ENCODE results near the gene PSMF1. TPM values are rescaled to one million over a fixed set of nuclear protein-coding genes. Genes with fewer than 3 reads are reported as not detected.

Gene PSMF1
- total and polyA plus RNA-seq, 2 donors (not counting 1 experiment from before 2014, with no cell fraction given) = 26.4 to 141 TPM

GRCh38 chr20:1209447-1210387 lies 91.3 kb downstream of the PSMF1 start:
- H3K9ac ChIP-seq (ENCODE audit: insufficient read depth, low read length) = no peak overlapping the region
- no peak overlapping the region for H3K27ac ChIP-seq (ENCODE audit: insufficient read depth, low read length)
- no peak overlapping the region for H3K4me2 ChIP-seq (ENCODE audit: extremely low read depth, insufficient read depth, low read length)
- H2AFZ ChIP-seq (ENCODE audit: low read length) = no peak overlapping the region
- H3K4me3 ChIP-seq (replicated peaks in 1 of 4; ENCODE audit: control extremely low read depth in 1 of 4, insufficient read depth in 1 of 4, low read depth in 3 of 4, low read length in 4 of 4) = no peak overlapping the region
- no peaks in the 10 kb centered on the region for H3K79me2 ChIP-seq (ENCODE audit: control insufficient read depth, insufficient read depth, low read length)
- H3K36me3 ChIP-seq (ENCODE audit: control insufficient read depth, insufficient read depth, low read length) = no peaks in the 10 kb centered on the region
- no peak for TF ChIP-seq EZH2 (IDR thresholded peaks at IDR 0.05; ENCODE audit: low read length, missing control alignments)
- TF ChIP-seq, protein P1, sequence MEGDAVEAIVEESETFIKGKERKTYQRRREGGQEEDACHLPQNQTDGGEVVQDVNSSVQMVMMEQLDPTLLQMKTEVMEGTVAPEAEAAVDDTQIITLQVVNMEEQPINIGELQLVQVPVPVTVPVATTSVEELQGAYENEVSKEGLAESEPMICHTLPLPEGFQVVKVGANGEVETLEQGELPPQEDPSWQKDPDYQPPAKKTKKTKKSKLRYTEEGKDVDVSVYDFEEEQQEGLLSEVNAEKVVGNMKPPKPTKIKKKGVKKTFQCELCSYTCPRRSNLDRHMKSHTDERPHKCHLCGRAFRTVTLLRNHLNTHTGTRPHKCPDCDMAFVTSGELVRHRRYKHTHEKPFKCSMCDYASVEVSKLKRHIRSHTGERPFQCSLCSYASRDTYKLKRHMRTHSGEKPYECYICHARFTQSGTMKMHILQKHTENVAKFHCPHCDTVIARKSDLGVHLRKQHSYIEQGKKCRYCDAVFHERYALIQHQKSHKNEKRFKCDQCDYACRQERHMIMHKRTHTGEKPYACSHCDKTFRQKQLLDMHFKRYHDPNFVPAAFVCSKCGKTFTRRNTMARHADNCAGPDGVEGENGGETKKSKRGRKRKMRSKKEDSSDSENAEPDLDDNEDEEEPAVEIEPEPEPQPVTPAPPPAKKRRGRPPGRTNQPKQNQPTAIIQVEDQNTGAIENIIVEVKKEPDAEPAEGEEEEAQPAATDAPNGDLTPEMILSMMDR (conservative IDR thresholded peaks at IDR 0.05 in 1 of 2, IDR thresholded peaks at IDR 0.05 in 1 of 2; ENCODE audit: low read depth in 1 of 2, low read length in 2 of 2) = peak; percentile 37 to 44
- no peak for DNase-seq (ENCODE audit: low read depth in 2 of 2)
- no peaks in the 10 kb centered on the region for H3K9me3 ChIP-seq (ENCODE audit: control insufficient read depth, insufficient read depth, low read depth, low read length)
- H3K27me3 ChIP-seq (ENCODE audit: control insufficient read depth, insufficient read depth, low read length) = peaks cover 15% of the 10 kb centered on the region
- no peaks in the 10 kb centered on the region for H4K20me1 ChIP-seq (ENCODE audit: control insufficient read depth, extremely low read depth, insufficient read depth, low read length)
- no peaks in the 10 kb centered on the region for H3K4me1 ChIP-seq (ENCODE audit: control insufficient read depth, extremely low read depth, insufficient read depth, low read length)

DNA sequence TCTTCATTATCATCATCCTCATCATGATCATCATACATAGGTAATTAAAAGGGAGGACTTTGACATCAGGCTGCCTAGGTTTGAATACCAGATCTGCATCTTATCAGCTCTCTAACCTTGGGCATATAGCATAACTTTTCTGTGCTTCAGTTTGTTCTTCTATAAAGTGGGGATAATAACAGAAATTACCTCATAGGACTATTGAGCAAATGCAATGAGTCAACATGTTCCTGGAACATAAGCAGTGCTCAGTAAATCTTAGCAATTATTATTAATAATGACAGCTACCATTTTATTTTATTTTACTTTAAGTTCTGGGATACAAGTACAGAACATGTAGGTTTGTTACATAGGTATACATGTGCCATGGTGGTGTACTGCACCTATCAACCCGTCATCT lies 92.1 kb downstream of the PSMF1 start:
- Histone ChIP-seq H3K27ac (ENCODE audit: insufficient read depth, low read length) (no peak overlapping the region), H4K20me1 (ENCODE audit: control insufficient read depth, extremely low read depth, insufficient read depth, low read length) (no peaks in the 10 kb centered on the region), H3K27me3 (ENCODE audit: control insufficient read depth, insufficient read depth, low read length) (peaks cover 18% of the 10 kb centered on the region), H3K9me3 (ENCODE audit: control insufficient read depth, insufficient read depth, low read depth, low read length) (no peaks in the 10 kb centered on the region), H3K4me1 (ENCODE audit: control insufficient read depth, extremely low read depth, insufficient read depth, low read length) (no peaks in the 10 kb centered on the region), H3K36me3 (ENCODE audit: control insufficient read depth, insufficient read depth, low read length) (no peaks in the 10 kb centered on the region), H3K9ac (ENCODE audit: insufficient read depth, low read length) (no peak overlapping the region), H3K4me3 (replicated peaks in 1 of 4; ENCODE audit: control extremely low read depth in 1 of 4, insufficient read depth in 1 of 4, low read depth in 3 of 4, low read length in 4 of 4) (no peak overlapping the region), H2AFZ (ENCODE audit: low read length) (no peak overlapping the region), H3K79me2 (ENCODE audit: control insufficient read depth, insufficient read depth, low read length) (no peaks in the 10 kb centered on the region), H3K4me2 (ENCODE audit: extremely low read depth, insufficient read depth, low read length) (no peak overlapping the region)
- peak in 1 of 2 donors; percentile 30 for DNase-seq (ENCODE audit: low read depth in 2 of 2)
- TF ChIP-seq EZH2 (IDR thresholded peaks at IDR 0.05; ENCODE audit: low read length, missing control alignments) = no peak
- TF ChIP-seq, protein P1 (conservative IDR thresholded peaks at IDR 0.05 in 1 of 2, IDR thresholded peaks at IDR 0.05 in 1 of 2; ENCODE audit: low read depth in 1 of 2, low read length in 2 of 2) = no peak

DNA sequence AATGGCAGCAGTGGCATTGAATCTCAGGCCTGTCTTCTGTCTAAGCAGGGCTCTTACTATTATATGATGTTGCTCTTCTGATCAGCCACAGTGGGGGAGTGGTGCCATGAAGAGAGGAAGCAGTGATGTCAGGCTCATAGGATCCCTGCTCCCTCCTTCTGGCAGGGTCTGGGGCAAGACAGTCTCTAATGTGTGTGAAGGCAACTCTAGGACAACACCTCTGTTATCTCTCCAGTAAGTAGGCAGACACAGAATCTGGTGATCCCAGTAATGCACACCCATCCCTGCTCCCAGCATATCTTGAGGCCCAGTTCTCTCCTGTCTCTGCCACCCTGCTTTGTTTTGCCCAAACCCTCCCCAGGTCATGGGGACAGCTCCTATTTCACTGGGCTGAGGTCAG lies 93.6 kb downstream of the PSMF1 start:
- Histone ChIP-seq H4K20me1 (ENCODE audit: control insufficient read depth, extremely low read depth, insufficient read depth, low read length) (no peaks in the 10 kb centered on the region), H3K9ac (ENCODE audit: insufficient read depth, low read length) (no peak overlapping the region), H3K4me2 (ENCODE audit: extremely low read depth, insufficient read depth, low read length) (no peak overlapping the region), H2AFZ (ENCODE audit: low read length) (no peak overlapping the region), H3K4me3 (replicated peaks in 1 of 4; ENCODE audit: control extremely low read depth in 1 of 4, insufficient read depth in 1 of 4, low read depth in 3 of 4, low read length in 4 of 4) (no peak overlapping the region), H3K9me3 (ENCODE audit: control insufficient read depth, insufficient read depth, low read depth, low read length) (no peaks in the 10 kb centered on the region), H3K27me3 (ENCODE audit: control insufficient read depth, insufficient read depth, low read length) (peaks cover 18% of the 10 kb centered on the region), H3K27ac (ENCODE audit: insufficient read depth, low read length) (no peak overlapping the region), H3K36me3 (ENCODE audit: control insufficient read depth, insufficient read depth, low read length) (no peaks in the 10 kb centered on the region), H3K4me1 (ENCODE audit: control insufficient read depth, extremely low read depth, insufficient read depth, low read length) (no peaks in the 10 kb centered on the region), H3K79me2 (ENCODE audit: control insufficient read depth, insufficient read depth, low read length) (no peaks in the 10 kb centered on the region)
- DNase-seq (ENCODE audit: low read depth in 2 of 2) = no peak
- no peak for TF ChIP-seq EZH2 (IDR thresholded peaks at IDR 0.05; ENCODE audit: low read length, missing control alignments)
- TF ChIP-seq, protein P1 (conservative IDR thresholded peaks at IDR 0.05 in 1 of 2, IDR thresholded peaks at IDR 0.05 in 1 of 2; ENCODE audit: low read depth in 1 of 2, low read length in 2 of 2) = no peak

Measured in fibroblast of lung (primary cell).